Kidney (tissue), 14 donors: Measurements from ENCODE around the gene RIN3. TPM values are rescaled to one million over a fixed set of nuclear protein-coding genes. Genes with fewer than 3 reads are reported as not detected.

Source experiments
- DNase-seq, 5 donors: peaks; one replicate each; pipeline ENCODE4 v3.0.0-alpha.2; 2013 to 2020
- FAIRE-seq: peaks from 2 replicates; lab custom pipeline; 2012; peaks lifted over from hg19 to GRCh38; lab: Jason Lieb, UNC
- H3K27ac ChIP-seq, 2 donors: one replicate each; pipeline ENCODE4 v1.7.0; 2013; ENCODE audit warnings: low read depth in 2 of 2, low read length in 2 of 2, inconsistent platforms in 1 of 2
- H3K27me3 ChIP-seq: one replicate; pipeline ENCODE4 v1.7.1; 2013; ENCODE audit warnings: low read length, inconsistent platforms; ENCODE audit not compliant: control insufficient read depth, insufficient read depth
- H3K36me3 ChIP-seq, 3 donors: one replicate each; pipeline versions ENCODE4 v1.7.0 to v1.7.1; 2013; ENCODE audit warnings: low read length in 3 of 3, control low read depth in 1 of 3, inconsistent platforms in 1 of 3; ENCODE audit not compliant: insufficient read depth in 3 of 3, control insufficient read depth in 2 of 3
- H3K4me1 ChIP-seq, 3 donors: one replicate each; pipeline versions ENCODE4 v1.7.0 to v1.7.1; 2013; ENCODE audit warnings: low read length in 3 of 3, inconsistent platforms in 1 of 3, low read depth in 1 of 3; ENCODE audit not compliant: control insufficient read depth in 2 of 3, insufficient read depth in 2 of 3
- H3K4me3 ChIP-seq, 3 donors: one replicate each; pipeline versions ENCODE4 v1.7.0 to v1.8.1; 2013; ENCODE audit warnings: low read length in 3 of 3, control low read depth in 1 of 3, inconsistent platforms in 1 of 3
- H3K9ac ChIP-seq, 3 donors: one replicate each; pipeline versions ENCODE4 v1.7.0 to v1.7.1; 2013; ENCODE audit warnings: low read length in 3 of 3, control low read depth in 1 of 3, inconsistent platforms in 1 of 3
- H3K9me3 ChIP-seq, 3 donors: one replicate each; pipeline versions ENCODE4 v1.7.0 to v1.7.1; 2013; ENCODE audit warnings: low read length in 3 of 3, control low read depth in 1 of 3, inconsistent platforms in 1 of 3; ENCODE audit not compliant: control insufficient read depth in 2 of 3, insufficient read depth in 1 of 3
- CTCF ChIP-seq: IDR thresholded peaks from 3 replicates; pipeline ENCODE4 v1.5.1; 2012; ENCODE audit warnings: mild to moderate bottlenecking, moderate library complexity, borderline replicate concordance; ENCODE audit not compliant: insufficient read depth; ENCODE audit errors: extremely low read depth
- intact Hi-C: fragments of 100-400 bp; cut with DNase I; formaldehyde crosslinking; loops from one replicate; pipeline ENCODE4 v1.11.1; 2022
- polyA plus RNA-seq: library from polyadenylated mRNA; stranded (reverse); fragments of 350-450 nt; fragmentation: Illumina TruSeq; extraction: RNeasy Lipid Tissue Mini Kit (QIAGEN cat#74804); gene quantifications from one replicate; pipeline ENCODE4 v1.2.3, GENCODE V29; 2014; ENCODE audit warnings: low read depth, low replicate concordance; ENCODE audit not compliant: insufficient read depth
- total RNA-seq: library from RNA; stranded (reverse); fragmentation: NEBNext Ultra II Directional; extraction: Animal tissue kit (Norgen Biotek cat#: 25700); gene quantifications from one replicate; pipeline ENCODE4 v1.2.1, GENCODE V29; 2021
- donor health status: control.
- donor health status: control.
- donor health status: control.
- donor health status: control.
- donor health status: control.
- donor health status: DM: yes; HTN: yes; CAD: no.
- donor health status: Normal renal cell carcinoma (clear cell type).

Gene RIN3
- total and polyA plus RNA-seq, 2 donors from 2014 or later, result 7.1 to 30.4 TPM

GRCh38 chr14:92688434-92689375, 175.1 kb downstream of the RIN3 start:
- no peak for FAIRE-seq
- peak in 2 of 5 donors; percentile 61 to 82 for DNase-seq
- Histone ChIP-seq H3K4me3 (peak overlapping the region in 1 of 3 donors; percentile 17), H3K27ac (no peak overlapping the region), H3K36me3 (no peaks in the 10 kb centered on the region), H3K27me3 (no peaks in the 10 kb centered on the region), H3K9ac (no peak overlapping the region), H3K9me3 (no peaks in the 10 kb centered on the region), H3K4me1 (peaks cover 0 to 9% (median 5%) of the 10 kb centered on the region in 3 donors)
- intact Hi-C loops, result no loop called here
- TF ChIP-seq CTCF, result no peak

GRCh38 chr14:92690171-92691011, 176.8 kb downstream of the RIN3 start:
- no peak overlapping the region for H3K9ac ChIP-seq
- DNase-seq, result peak; percentile 28 to 79 (median 58)
- peaks cover 0 to 9% (median 5%) of the 10 kb centered on the region in 3 donors for H3K4me1 ChIP-seq
- H3K27ac ChIP-seq, result no peak overlapping the region
- H3K9me3 ChIP-seq, result no peaks in the 10 kb centered on the region
- peak; percentile 49 for TF ChIP-seq CTCF
- H3K4me3 ChIP-seq, result no peak overlapping the region
- FAIRE-seq, result no peak
- intact Hi-C loops, result no loop called here
- H3K36me3 ChIP-seq, result no peaks in the 10 kb centered on the region
- H3K27me3 ChIP-seq, result no peaks in the 10 kb centered on the region

GRCh38 chr14:92692822-92693226, 179.2 kb downstream of the RIN3 start:
- intact Hi-C loops, result no loop called here
- no peaks in the 10 kb centered on the region for H3K36me3 ChIP-seq
- H3K27ac ChIP-seq, result peak overlapping the region in 1 of 2 donors; percentile 23
- no peak overlapping the region for H3K9ac ChIP-seq
- no peak overlapping the region for H3K4me3 ChIP-seq
- DNase-seq, result peak in 3 of 5 donors; percentile 25 to 90 (median 59)
- peaks cover 0 to 9% (median 5%) of the 10 kb centered on the region in 3 donors for H3K4me1 ChIP-seq
- H3K27me3 ChIP-seq, result no peaks in the 10 kb centered on the region
- FAIRE-seq, result no peak
- no peak for TF ChIP-seq CTCF
- no peaks in the 10 kb centered on the region for H3K9me3 ChIP-seq
